Renal cortex interstitium (tissue), 11 donors: ENCODE measurements around the gene VGLL1. TPM values are rescaled to one million over a fixed set of nuclear protein-coding genes. Genes with fewer than 3 reads are reported as not detected.

Experiments used
- DNase-seq, 11 donors: peaks; one replicate each; pipeline ENCODE4 v3.0.0-alpha.2; 2013; ENCODE audit warnings: low read depth in 9 of 11, low spot score in 4 of 11; ENCODE audit errors: extremely low read depth in 1 of 11
- polyA plus RNA-seq, 3 donors: library from polyadenylated mRNA; unstranded; fragments of 120-200 nt; gene quantifications; one replicate each; pipeline ENCODE4 v1.2.1, GENCODE V29; 2013; ENCODE audit not compliant: insufficient read length in 3 of 3

Gene VGLL1
- polyA plus RNA-seq, 3 donors, result 3.6 to 8.0 (median 5.6) TPM

DNA sequence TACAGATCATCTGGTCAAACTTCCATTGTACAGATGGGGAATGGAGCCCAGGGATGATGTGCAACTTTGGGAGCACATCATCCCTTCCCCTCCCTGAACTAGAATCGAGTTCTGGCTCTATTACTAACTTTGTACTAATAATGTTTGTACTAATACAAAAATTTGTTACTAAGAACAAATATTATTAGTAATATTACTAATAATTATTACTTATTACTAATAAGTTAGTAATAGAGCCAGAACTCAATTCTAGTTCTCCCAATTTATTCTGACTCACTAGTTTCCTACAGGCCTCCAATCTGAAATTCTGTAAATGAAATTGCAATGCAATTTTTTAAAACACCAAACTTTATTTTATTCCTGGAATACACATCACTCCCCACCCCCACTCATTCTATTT is 68.0 kb downstream of the VGLL1 start:
- DNase-seq, result no peak

Other genes with a start within 250 kb of the VGLL1 start
- gene ADGRG4, start 231.3 kb upstream of the VGLL1 start, polyA plus RNA-seq, result not detected
- gene BRS3, start 44.3 kb upstream of the VGLL1 start, polyA plus RNA-seq, result under 1 TPM in 2 of 3 donors, not detected in 1; 0.07 to 0.14 TPM
- gene HTATSF1, start 34.6 kb upstream of the VGLL1 start, polyA plus RNA-seq, result 100 to 1,000 TPM in 2 of 3 donors, 10 to 100 TPM in 1; 93.3 to 129 (median 117) TPM
- gene CD40LG, start 115.9 kb downstream of the VGLL1 start, polyA plus RNA-seq, result under 1 TPM; 0.14 to 0.28 (median 0.14) TPM
- gene ARHGEF6, start 248.7 kb downstream of the VGLL1 start, polyA plus RNA-seq, result 10 to 100 TPM; 11.1 to 12.4 (median 12.4) TPM